ENCODE data around the gene RPL7A.
"Not testable (repeated sequence)": the region's sequence is repeated elsewhere in the genome, so short reads cannot be mapped to it uniquely, and the experiment has no call there.

Gene RPL7A

GRCh38 chr9:133315997-133316396 lies 32.0 kb upstream of the RPL7A start:
- DNase-seq (ENCODE audit: low read depth): no peak
- TF ChIP-seq CTCF (IDR thresholded peaks at IDR 0.05; ENCODE audit: low read depth, low read length): no peak

GRCh38 chr9:133317551-133317950 lies 30.5 kb upstream of the RPL7A start:
- H3K4me3 ChIP-seq (ENCODE audit: low read depth, low read length); DNase-seq (ENCODE audit: low read depth): not testable (repeated sequence)

More at GRCh38 chr9:133315997-133316396, 32.0 kb upstream of the RPL7A start:
- H3K4me3 ChIP-seq (ENCODE audit: low read depth, low read length): no peak overlapping the region

GRCh38 chr9:133320421-133320881 lies 27.6 kb upstream of the RPL7A start:
- no peak overlapping the region for H3K4me3 ChIP-seq (ENCODE audit: low read depth, low read length)
- TF ChIP-seq POLR2A (IDR thresholded peaks at IDR 0.05; ENCODE audit: extremely low read depth, insufficient read length): no peak
- no peak for TF ChIP-seq MAX (IDR thresholded peaks at IDR 0.05; ENCODE audit: low read depth, low read length)
- TF ChIP-seq CTCF (IDR thresholded peaks at IDR 0.05; ENCODE audit: low read depth, low read length): no peak
- no peak for TF ChIP-seq MYC (IDR thresholded peaks at IDR 0.05; ENCODE audit: low read depth, low read length)
- DNase-seq (ENCODE audit: low read depth): no peak

- H3K4me3 ChIP-seq (ENCODE audit: low read depth, low read length): no peak overlapping the region
- TF ChIP-seq MAX (IDR thresholded peaks at IDR 0.05; ENCODE audit: low read depth, low read length) (no peak), CTCF (IDR thresholded peaks at IDR 0.05; ENCODE audit: low read depth, low read length) (no peak), POLR2A (IDR thresholded peaks at IDR 0.05; ENCODE audit: extremely low read depth, insufficient read length) (no peak), MYC (IDR thresholded peaks at IDR 0.05; ENCODE audit: low read depth, low read length) (no peak)
- no peak for DNase-seq (ENCODE audit: low read depth)
Observed at GRCh38 chr9:133321411-133321935, 26.5 kb upstream of the RPL7A start.

- TF ChIP-seq MAX (IDR thresholded peaks at IDR 0.05; ENCODE audit: low read depth, low read length) (no peak), CTCF (IDR thresholded peaks at IDR 0.05; ENCODE audit: low read depth, low read length) (no peak), MYC (IDR thresholded peaks at IDR 0.05; ENCODE audit: low read depth, low read length) (no peak), POLR2A (IDR thresholded peaks at IDR 0.05; ENCODE audit: extremely low read depth, insufficient read length) (no peak)
- no peak for DNase-seq (ENCODE audit: low read depth)
- H3K4me3 ChIP-seq (ENCODE audit: low read depth, low read length): no peak overlapping the region
Observed at GRCh38 chr9:133322701-133323100, 25.3 kb upstream of the RPL7A start.

- no peak for TF ChIP-seq POLR2A (IDR thresholded peaks at IDR 0.05; ENCODE audit: extremely low read depth, insufficient read length)
- TF ChIP-seq CTCF (IDR thresholded peaks at IDR 0.05; ENCODE audit: low read depth, low read length): no peak
- no peak for TF ChIP-seq MAX (IDR thresholded peaks at IDR 0.05; ENCODE audit: low read depth, low read length)
- TF ChIP-seq MYC (IDR thresholded peaks at IDR 0.05; ENCODE audit: low read depth, low read length): no peak
- no peak overlapping the region for H3K4me3 ChIP-seq (ENCODE audit: low read depth, low read length)
- no peak for DNase-seq (ENCODE audit: low read depth)
Observed at GRCh38 chr9:133323211-133323610, 24.8 kb upstream of the RPL7A start.
